SK-N-DZ (cell line): ENCODE measurements around the gene PIK3R3.
"Not testable (repeated sequence)": the region's sequence is repeated elsewhere in the genome, so short reads cannot be mapped to it uniquely, and the experiment has no call there.

ENCODE experiments used
- DNase-seq: peaks from one replicate; pipeline ENCODE4 v3.0.0-alpha.2; 2015; ENCODE audit warnings: low spot score

Gene PIK3R3

DNA sequence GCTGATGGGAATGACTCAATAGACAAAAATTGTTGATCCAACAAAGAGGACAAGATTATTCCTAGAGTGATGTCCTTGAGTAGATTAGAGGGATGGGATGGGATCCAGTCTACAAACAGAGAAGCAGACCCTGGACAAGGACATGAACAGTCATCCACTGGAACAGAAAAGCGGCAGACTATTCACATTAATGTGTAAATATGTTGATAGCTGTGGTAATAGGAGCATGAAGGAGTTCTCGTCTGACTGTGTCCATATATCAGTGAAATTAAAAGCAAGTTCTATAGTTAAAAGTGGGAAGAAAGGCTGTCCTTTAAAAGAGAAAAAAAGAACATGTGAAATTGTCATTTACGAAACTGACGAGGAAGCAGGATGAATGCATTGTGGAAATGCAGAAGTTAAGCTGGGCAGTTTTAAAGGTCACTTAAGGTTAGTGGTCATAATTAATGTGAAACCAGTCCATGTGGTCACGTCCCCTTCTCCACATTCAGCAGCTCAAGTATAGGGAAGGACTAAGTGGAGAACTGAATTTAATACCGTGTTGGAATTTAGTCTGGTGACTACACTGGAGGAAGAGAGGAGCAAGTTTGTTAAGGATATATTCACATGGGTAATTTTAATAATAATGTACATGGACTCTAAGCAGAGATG lies 62.1 kb downstream of the PIK3R3 start:
- DNase-seq, result no peak

DNA sequence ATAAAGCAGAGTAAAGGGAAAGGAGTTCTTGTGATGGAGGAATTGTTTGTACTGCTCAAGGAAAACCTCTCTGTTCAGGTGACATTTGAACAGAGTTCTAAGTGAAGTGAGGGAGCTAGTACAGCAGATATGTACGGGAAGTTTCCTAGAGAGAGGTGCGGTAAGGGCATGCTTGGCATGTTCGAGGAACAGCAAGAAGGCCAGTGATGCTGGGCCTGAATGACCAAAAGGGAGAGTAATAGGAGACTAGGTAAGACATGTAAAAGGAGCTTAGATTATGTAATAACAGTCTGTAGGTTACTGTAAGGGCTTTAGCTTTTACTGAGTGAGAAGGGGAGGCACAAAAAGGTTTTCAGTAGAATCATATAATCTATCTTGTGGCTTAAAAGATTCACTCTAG lies 63.9 kb downstream of the PIK3R3 start:
- DNase-seq, result no peak

DNA sequence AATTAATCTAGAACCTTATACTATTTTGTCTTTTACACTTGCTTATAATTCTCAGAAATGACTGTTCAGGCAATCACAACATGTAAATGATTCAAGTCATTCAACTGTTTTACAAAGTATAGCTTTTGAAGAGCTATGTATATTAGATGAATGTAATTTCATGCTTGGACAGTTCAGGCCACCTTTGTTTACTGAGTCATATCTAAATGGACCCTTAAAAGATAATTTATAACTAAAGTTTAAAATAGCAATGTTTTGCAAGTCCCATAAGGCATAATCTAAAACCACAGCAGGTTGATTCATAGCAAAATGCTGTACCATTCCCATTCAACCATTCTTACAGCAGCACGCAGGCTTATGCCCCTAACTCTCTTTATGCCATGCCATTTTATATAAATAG lies 64.8 kb downstream of the PIK3R3 start:
- DNase-seq, result no peak

DNA sequence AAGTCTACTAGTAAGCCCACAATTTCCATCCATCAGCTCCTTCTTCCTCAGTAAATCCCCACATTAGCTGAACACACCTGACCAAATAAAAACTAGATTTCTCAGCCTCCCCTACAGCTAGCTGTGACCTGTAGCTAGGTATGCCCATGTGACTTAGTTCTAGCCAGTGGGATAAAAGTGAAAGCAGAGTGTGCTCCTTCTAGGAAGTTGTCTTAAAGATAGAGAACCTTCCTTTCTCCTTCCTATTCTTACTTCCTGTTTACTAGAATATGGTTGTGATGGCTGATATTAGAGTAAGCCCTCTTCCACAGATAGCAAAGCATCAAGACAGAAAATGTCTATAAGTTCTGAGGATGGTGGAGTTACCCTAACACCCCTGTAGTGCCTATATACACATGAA lies 67.0 kb downstream of the PIK3R3 start:
- DNase-seq, result no peak

- DNase-seq, result no peak
Measured at GRCh38 chr1:46064708-46065107, 67.7 kb downstream of the PIK3R3 start.

GRCh38 chr1:46062651-46063319 lies 69.6 kb downstream of the PIK3R3 start:
- DNase-seq, result no peak

- no peak for DNase-seq
Measured at GRCh38 chr1:46061146-46061545, 71.3 kb downstream of the PIK3R3 start.

DNA sequence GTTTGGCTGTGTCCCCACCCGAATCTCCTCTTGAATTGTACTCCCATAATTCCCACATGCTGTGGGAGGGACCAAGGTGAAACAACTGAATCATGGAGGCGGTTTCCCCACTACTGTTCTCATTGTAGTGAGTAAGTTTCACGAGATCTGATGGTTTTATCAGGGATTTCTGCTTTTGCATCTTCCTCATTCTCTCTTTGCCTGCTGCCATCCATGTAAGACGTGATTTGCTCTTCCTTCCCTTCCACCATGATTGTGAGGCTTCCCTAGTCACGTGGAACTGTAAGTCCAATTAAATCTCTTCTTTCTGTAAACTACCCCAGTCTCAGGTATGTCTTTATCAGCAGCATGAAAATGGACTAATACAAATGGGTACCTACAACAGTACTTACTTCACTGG lies 73.5 kb downstream of the PIK3R3 start:
- no peak for DNase-seq

DNA sequence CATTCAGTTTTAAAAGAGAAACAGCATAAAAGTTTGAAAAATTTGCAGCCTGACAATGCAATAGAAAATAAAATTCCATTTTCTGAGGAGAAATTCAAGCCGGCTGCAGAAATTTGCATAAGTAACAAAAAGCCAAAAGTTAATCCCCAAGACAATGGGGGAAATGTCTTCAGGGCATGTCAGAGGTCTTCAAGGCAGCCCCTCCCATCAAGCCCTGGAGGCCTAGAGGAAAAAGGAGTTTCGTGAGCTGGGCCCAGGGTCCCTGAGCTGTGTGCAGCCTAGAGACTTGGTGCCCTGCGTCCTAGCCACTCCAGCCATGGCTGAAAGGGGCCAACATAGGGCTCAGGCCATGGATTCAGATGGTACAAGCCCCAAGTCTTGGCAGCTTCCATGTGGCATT lies 74.6 kb downstream of the PIK3R3 start:
- no peak for DNase-seq

DNA sequence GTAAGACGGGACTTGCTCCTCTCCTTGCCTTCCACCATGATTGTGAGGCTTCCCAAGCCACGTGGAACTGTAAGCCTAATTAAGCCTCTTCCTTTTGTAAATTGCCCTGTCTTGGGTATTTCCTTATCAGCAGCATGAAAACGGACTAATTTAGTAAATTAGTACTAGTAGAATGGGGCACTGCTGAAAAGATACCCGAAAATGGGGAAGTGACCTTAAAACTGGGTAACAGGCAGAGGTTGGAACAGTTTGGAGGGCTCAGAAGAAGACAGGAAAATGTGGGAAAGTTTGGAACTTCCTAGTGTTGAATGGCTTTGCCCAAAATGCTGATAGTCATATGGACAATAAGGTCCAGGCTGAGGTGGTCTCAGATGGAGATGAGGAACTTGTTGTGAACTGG lies 75.2 kb downstream of the PIK3R3 start:
- not testable (repeated sequence) for DNase-seq

DNA sequence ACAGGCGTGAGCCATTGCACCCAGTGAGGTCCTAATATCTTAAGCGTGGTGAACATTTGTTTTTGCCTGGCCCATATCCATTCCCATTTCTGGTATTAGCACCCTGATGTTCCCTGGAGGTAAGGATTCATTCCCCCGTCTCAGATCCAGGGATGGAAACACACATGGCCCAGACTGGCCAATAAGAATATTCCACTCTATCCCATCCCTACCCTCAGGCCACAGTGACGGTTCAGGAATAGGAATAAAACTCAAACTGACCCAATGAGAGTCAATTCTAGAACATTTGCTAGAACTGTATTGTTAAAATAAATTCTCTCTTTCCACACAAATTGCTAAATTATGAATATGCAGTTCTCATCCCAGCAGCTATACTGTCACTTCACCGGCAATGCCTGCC lies 76.1 kb downstream of the PIK3R3 start:
- no peak for DNase-seq

DNA sequence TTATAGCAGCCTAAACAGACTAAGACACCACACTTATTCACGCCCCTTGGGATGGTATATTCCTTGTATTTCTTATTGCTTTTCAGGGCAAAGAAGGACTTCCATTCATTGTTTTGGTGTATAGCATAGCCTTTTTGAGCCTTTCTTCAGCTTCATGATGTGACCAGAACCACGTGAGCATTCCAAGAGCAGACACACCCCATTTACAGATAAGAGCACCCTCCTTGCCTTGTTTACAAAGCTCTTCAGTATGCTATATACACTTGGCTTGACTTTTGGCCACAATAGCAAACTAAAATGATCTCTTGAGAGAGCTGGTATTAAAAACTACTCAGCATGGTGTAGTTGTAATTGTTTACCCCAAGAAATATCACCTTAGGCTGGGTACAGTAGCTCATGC lies 78.7 kb downstream of the PIK3R3 start:
- DNase-seq, result no peak

DNA sequence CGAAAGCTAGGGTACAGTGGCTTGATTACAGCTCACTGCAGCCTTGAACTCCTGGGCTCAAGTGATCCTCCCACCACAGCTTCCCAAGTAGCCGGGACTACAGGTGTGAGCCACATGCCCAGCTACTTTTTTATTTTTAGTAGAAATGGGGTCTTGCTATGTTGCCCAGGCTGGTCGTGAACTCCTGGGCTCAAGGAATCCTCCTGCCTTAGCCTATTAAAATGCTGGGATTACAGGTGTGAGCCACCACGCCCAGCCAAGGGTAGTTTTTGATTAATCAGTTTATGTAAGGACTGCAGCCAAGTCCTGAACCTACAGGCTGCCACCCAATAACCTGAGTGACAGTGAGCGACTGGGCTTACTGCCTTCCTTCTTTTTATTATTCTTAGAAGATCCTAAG lies 88.3 kb downstream of the PIK3R3 start:
- no peak for DNase-seq

DNA sequence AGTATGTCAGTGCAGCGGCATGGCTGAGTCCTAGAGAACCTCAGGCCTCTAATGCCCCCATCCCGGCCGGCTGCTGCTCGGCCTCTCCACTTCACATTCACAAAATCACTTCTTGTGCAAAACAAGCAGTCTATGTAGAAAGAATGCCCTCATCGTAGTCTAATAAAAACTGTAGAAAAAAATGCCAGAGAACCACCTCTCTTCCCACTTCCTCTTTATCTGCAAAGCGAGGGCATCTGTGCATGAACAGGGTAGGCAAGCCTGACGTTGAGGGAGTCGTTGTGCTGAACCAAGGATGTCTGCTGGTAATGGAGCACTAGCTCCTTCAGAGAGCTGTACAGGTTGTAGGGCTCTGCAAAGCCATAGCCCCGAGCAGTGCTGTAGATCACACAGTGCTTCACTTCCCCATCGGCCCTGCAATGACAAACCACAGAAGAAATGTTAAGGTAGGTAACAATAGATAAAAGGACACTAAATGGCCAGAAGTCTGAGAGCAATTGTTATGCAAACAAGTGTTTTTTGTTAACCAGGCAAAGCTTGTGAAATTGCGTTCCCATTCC lies 88.9 kb downstream of the PIK3R3 start:
- DNase-seq, result no peak

DNA sequence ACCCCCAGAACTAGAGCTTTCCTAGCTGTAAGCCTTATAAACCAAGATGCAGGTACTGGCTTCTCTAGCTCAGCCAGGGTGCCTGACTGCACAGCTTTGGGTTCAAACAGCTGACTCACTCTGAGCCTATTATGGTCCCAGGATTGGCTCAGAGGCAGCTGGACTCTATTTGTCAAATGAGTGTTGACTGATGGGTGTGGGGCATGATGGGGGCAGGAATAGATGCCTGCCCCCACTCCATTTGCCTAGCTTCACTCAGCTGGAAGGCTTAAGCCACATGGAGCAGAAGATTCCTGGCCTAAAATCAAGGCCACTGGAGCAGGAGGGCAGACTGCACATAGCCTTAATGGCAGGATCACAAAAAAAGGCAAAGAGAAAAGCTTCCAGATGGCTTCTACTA lies 90.5 kb downstream of the PIK3R3 start:
- DNase-seq, result no peak

DNA sequence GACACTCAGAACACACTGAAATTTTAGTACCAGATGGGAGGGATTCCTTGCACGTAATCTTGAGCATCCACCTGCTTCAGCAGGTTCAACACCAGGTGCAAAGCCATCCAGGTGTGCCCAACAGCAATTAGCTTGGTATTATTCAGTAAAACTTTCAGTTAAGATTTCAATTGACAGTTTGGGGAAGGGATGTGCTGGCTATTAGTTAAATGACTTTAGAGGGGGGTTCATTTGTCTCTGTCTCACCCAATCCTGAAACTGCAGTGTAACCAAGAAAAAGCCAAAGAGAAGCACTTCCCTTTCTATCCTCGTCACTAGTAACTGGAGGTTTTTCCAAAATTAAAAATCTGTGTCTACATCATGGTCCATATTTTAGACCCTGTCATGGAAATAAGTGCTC lies 90.9 kb downstream of the PIK3R3 start:
- DNase-seq, result no peak

DNA sequence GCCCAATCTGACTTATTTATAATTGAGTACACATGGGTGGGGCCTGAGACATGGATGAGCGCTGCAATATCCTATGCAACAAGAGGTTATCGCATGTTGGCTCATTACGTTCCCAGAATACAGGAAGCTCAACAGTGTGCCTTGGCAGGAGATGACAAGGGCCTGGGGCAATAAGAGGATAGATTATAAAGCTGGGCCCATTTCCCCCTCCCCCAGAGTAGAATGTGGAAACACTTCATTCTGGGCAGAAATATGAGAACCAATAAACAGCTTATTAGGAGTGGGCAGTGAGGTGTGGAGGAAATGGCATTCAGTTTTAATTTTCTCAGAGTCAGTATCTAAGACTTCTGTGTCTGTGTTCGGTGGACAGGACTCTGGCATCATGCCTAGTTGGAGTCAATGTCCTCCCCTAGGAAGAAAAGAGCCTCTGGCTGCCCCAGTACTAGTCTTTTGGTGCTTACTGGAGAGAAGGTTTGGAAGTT lies 92.8 kb downstream of the PIK3R3 start:
- DNase-seq, result no peak

DNA sequence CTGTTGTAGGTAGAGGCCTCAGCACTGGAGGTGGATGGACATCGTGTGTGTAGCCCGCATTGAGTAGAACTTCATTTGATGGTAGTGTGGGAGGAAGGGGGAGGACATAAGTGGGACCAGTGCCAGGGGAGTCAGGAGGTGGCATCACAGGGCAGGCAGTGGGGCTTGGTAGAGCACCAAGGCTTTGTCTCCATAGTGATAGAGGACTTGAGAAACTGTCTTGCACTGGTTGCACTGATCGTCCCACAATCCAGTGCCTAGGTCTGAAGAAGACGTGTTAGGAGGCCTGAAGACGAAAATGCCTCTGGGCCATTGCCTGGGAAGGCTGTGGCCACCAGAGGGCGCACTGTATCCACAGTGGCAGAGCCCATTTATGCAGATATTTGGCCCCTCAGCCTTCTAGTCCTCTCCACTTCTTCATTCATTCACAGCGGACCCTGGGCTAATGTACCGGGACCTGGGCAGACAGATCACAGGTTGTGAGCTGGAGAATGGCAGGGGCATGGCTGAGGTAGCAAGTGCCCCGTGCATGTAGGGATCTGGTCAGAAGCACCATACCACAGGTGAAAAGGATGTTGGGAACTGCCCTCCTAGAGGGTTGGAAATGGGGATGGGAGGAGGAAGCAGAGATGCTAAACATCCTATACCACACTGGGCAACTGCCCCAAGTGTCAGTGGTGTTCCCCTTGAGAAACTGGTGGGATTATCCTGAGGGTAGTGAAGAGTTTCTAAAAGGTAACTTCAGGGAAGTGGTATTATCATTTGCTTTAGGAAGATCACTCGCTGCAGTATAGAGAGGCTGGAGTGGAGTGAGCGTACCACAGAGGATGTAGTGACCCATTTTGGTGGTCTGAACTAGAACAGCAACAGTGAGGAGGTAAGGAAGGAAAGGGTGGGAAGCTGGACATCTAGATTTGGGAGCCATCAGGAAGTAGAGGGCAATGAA lies 95.3 kb downstream of the PIK3R3 start:
- DNase-seq, result peak; percentile 69

GRCh38 chr1:46034601-46035516 lies 97.6 kb downstream of the PIK3R3 start:
- DNase-seq, result no peak

GRCh38 chr1:46030876-46031660 lies 101.4 kb downstream of the PIK3R3 start:
- no peak for DNase-seq
